Sciatic nerve (tissue), 2 donors: ENCODE results near the gene NLGN3. TPM values are rescaled to one million over a fixed set of nuclear protein-coding genes. Genes with fewer than 3 reads are reported as not detected.
"Not testable (repeated sequence)": the region's sequence is repeated elsewhere in the genome, so short reads cannot be mapped to it uniquely, and the experiment has no call there.

Experiments used
- ATAC-seq: fragments of 200-7000 bp; cut with Tn5 transposase; one replicate; pipeline ENCODE4 v1.9.1; 2020; ENCODE audit warnings: mild to moderate bottlenecking, moderate library complexity
- DNase-seq: peaks from one replicate; pipeline ENCODE4 v3.0.0-alpha.2; 2020; ENCODE audit warnings: low spot score
- intact Hi-C: fragments of 100-400 bp; cut with DNase I; formaldehyde crosslinking; loops from one replicate; pipeline ENCODE4 v1.14.2; 2022
- total RNA-seq: library from RNA; stranded (reverse); fragmentation: NEBNext Ultra II Directional; extraction: Animal tissue kit (Norgen Biotek cat#: 25700); gene quantifications from one replicate; pipeline ENCODE4 v1.2.1, GENCODE V29; 2021
- donor health status: DM: no; HTN: no; CAD: no.
- donor health status: DM: no; HTN: no; CAD: no.

The NLGN3 gene
- total RNA-seq, 1 donor from 2014 or later: 20.6 TPM

DNA sequence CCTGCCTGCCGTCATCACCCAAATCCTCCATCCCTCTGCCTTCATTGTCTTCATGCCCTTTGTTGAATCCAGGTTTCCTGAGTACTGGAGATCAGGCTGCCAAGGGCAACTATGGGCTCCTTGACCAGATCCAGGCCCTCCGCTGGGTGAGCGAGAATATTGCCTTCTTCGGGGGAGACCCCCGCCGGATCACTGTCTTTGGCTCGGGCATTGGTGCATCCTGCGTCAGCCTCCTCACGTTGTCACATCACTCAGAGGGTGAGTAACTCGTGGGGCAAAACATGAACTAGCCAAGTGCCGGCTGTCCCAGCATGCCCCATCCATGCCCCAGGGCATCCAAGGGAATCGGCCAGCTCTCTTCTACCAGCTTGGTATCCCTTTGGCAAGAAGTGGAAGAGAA is 19.4 kb downstream of the NLGN3 start:
- no peak for DNase-seq
- no peak for ATAC-seq
- intact Hi-C loops: no loop called here

GRCh38 chrX:71166461-71166860 is 21.8 kb downstream of the NLGN3 start:
- ATAC-seq (no peak), DNase-seq (no peak)
- intact Hi-C loops: no loop called here

DNA sequence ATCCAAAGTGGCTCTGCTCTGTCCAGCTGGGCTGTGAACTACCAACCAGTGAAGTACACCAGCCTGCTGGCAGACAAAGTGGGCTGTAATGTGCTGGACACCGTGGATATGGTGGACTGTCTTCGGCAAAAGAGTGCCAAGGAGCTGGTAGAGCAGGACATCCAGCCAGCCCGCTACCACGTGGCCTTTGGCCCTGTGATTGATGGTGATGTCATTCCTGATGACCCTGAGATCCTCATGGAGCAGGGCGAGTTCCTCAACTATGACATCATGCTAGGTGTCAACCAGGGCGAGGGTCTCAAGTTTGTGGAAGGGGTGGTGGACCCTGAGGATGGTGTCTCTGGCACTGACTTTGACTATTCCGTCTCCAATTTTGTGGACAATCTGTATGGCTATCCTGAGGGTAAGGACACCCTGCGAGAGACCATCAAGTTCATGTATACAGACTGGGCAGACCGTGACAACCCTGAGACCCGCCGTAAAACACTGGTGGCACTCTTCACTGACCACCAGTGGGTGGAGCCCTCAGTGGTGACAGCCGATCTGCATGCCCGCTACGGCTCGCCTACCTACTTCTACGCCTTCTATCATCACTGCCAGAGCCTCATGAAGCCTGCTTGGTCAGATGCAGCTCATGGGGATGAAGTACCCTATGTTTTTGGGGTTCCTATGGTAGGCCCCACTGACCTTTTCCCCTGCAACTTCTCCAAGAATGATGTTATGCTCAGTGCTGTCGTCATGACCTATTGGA is 22.6 kb downstream of the NLGN3 start:
- ATAC-seq (no peak), DNase-seq (no peak)
- intact Hi-C loops: no loop called here

GRCh38 chrX:71168134-71168533 is 23.5 kb downstream of the NLGN3 start:
- no peak for ATAC-seq
- DNase-seq: no peak
- intact Hi-C loops: no loop called here

- DNase-seq (no peak), ATAC-seq (no peak)
- intact Hi-C loops: no loop called here
These were observed 24.9 kb downstream of the NLGN3 start for GRCh38 chrX:71169586-71169985.

GRCh38 chrX:71170660-71171059 is 26.0 kb downstream of the NLGN3 start:
- intact Hi-C loops: no loop called here
- no peak for ATAC-seq

DNA sequence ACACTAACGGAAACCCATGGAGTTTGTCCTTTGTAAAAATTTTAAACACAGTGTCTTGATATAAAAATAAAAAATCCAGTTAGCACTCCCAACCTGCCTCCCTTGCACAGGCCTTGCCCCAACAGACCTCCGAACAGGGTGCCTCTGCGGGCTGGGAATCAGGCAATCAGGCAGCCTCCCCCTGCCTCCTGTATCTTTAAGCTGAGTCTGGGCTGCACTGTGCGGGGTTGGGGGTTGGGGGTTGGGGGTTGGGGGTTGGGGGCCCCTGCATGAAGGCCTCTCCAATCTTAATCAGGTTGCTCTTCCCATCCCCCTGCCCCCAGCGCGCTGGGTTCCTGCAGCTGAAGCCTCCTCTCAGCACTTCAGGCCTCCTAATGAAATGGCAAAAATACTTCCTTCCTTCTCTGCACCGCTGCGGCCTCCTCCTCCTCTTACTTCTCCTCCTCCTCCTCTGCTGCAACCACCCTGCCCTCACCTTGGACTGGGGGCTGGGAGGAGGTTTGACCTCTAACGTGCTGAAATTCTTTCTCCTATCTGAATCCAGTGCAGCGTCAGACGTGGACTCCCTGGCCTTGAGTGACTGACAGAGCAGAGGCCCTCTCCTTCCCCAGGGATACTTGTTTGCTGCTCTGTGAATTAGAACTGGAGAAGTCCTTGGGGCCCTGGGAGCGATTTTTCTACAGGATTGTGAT is 26.6 kb downstream of the NLGN3 start:
- DNase-seq (no peak), ATAC-seq (no peak)
- intact Hi-C loops: no loop called here

More at GRCh38 chrX:71170660-71171059, 26.0 kb downstream of the NLGN3 start:
- no peak for DNase-seq

DNA sequence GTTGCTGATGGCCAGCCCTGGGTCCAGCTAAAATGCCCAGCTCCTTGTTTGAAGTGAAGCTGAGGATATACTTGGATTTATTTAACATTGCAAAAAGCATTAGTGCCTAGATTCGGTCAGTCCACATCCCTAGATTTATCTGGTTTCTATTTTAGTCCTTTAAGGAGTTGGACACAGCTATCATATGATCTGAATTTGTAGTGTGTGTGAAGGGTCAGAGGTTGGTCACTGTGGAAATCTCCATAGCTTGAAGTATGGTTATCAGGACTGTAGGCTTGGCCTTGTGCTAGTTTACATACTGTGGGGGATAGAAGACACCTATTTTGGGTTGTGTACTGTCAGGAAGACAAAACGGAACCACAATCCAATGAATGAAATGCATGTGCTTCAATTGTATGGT is 28.8 kb downstream of the NLGN3 start:
- intact Hi-C loops: no loop called here
- no peak for DNase-seq
- no peak for ATAC-seq

GRCh38 chrX:71174795-71175194 is 30.2 kb downstream of the NLGN3 start:
- no peak for ATAC-seq
- DNase-seq: no peak
- intact Hi-C loops: no loop called here

- DNase-seq (no peak), ATAC-seq (no peak)
- intact Hi-C loops: no loop called here
These were observed 30.9 kb downstream of the NLGN3 start for GRCh38 chrX:71175531-71175930.

- ATAC-seq (no peak), DNase-seq (no peak)
- intact Hi-C loops: no loop called here
These were observed 32.7 kb downstream of the NLGN3 start for GRCh38 chrX:71177327-71177726.

DNA sequence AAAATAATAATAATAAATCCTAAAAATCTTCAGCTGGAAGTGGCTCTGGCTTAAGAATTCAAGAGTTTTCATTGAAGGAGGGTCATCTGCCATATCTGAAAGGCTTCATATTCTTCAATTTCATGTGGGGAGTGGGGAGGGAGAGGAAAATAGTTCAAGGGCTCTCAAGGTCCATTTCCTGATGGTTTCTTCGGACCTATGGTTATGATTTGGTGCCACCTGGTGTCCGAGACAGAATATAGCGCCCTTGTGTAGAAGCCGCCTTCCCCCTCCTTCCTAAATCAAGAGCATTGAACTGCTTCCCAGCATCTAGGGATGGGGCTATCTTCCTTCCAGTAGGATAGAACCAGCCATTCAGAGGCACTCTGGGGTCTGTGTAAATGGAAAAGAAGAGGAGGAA is 34.3 kb downstream of the NLGN3 start:
- intact Hi-C loops: no loop called here
- ATAC-seq: peak; percentile 43
- no peak for DNase-seq

GRCh38 chrX:71180579-71181265 is 36.1 kb downstream of the NLGN3 start:
- ATAC-seq, intact Hi-C loops: not testable (repeated sequence)

GRCh38 chrX:71181558-71181909 is 36.9 kb downstream of the NLGN3 start:
- intact Hi-C loops: no loop called here
- DNase-seq (no peak), ATAC-seq (peak; percentile 25)

More at GRCh38 chrX:71180579-71181265, 36.1 kb downstream of the NLGN3 start:
- not testable (repeated sequence) for DNase-seq

DNA sequence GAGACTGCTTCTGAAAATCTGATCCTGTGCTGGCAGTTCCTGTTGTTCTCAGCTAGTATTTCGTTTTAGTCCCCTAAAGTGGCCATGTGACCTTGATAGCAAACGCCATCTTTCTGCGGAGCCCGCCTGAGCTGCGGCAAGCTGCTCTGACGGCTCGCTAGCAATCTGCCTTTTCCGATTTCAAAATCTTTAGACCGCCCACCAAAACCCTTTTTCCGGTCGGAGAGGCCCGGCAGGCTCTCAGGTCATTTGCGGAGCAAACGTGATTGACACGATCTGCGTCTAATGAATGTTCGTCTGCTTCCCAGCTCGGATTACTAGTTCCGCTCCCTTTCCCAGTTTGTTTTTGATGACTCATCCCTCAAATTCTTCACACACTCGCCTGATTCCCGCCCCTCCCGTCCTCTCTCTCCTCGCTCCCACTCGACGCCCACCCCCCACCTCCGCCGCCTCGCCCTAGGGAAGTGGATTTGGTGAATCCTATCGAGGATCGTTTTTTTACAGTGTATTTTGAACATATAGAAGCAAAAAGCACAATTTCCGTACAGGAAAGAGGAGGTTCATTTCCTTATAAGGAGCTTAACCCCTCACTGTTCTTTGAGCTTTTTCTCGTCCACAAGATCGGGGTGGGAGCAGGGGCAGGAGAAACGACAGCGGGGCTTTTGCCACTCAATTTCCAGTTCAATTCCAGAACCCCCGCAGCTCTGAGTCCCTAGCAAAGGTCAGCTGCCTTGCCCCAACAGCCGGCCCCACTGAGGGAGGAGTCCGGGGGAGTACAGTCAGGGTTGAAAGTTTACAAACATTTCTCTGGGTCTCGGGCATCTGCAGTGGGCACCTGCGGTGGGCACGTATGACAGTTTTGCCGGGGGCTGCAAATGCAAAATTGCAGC is 37.5 kb downstream of the NLGN3 start:
- intact Hi-C loops: no loop called here
- DNase-seq: peak; percentile 87
- peak; percentile 96 for ATAC-seq

GRCh38 chrX:71182871-71183270 is 38.2 kb downstream of the NLGN3 start:
- DNase-seq (no peak), ATAC-seq (no peak)
- intact Hi-C loops: no loop called here

- no peak for ATAC-seq
- intact Hi-C loops: no loop called here
These were observed 38.7 kb downstream of the NLGN3 start for GRCh38 chrX:71183341-71183740.

DNA sequence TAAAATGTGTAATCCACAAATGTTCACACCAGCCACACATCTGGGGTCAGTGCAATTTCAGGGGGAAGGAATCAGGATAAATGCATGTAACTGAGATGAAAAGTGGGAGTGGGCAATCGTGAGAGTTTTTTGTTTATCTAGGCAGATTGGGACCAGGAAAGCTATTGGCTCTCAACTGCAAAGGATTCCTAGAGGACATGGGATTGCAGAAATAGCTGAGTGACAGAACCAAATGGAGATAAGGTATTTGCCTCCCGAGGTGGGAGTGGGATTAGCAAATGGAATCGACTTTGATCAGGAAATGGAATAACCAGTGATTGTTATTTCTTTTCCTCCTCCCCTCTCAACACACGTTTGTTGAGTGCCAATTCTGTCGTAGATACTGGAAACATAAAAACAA is 39.5 kb downstream of the NLGN3 start:
- ATAC-seq (no peak), DNase-seq (no peak)
- intact Hi-C loops: no loop called here

More at GRCh38 chrX:71183341-71183740, 38.7 kb downstream of the NLGN3 start:
- no peak for DNase-seq

DNA sequence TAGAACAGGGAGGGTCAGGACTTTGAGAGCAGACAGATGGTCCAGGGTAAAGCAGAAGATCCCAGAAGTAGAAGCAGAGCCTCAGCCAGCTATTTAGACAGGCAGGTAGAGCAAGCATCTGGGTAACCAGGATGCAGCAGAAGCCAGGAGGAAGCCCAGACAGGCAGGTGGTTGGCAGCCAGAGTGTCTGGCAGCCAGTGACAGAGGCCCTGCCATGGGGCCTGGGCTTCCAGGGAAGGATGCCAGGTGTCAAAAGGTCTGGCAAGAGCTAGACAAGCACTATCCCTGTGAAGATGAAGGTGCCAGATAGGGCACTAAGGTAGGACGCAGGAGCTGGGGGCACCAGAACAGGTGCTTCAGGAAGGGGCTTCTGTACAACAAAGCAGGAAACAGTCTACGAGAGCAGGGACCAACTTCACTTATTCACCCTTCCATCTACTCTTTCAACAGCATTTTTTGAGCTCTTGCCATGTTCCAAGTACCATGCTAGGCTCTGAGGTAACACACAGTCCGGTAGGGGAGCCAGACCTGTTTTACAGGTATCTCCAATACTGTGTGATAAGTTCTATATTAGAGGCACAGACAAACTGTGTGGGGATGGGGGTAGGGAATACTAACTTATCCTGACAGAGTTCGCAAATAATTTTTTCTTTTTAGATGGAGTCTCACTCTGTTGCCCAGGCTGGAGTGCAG is 40.3 kb downstream of the NLGN3 start:
- no peak for DNase-seq
- intact Hi-C loops: no loop called here
- no peak for ATAC-seq
